HG02938 (cell line): ENCODE data around the gene IMPDH1.
"Not testable (repeated sequence)": the region's sequence is repeated elsewhere in the genome, so short reads cannot be mapped to it uniquely, and the experiment has no call there.

Experiments used
- ATAC-seq: cut with Tn5 transposase; IDR thresholded peaks from one replicate; pipeline ENCODE4 v1.9.1; 2021; ENCODE audit warnings: mild to moderate bottlenecking, moderate library complexity; ENCODE audit not compliant: unreplicated experiment

Gene IMPDH1

GRCh38 chr7:128409596-128410450 lies at the start of gene IMPDH1:
Gene IMPDH1, minus strand, starts transcription at chr7:128409982. Its CDS starts 81 bp downstream, at chr7:128409901.
- ATAC-seq, result peak; percentile 65

GRCh38 chr7:128459394-128459878 lies 49.7 kb upstream of the IMPDH1 start:
- ATAC-seq, result peak; percentile 26

DNA sequence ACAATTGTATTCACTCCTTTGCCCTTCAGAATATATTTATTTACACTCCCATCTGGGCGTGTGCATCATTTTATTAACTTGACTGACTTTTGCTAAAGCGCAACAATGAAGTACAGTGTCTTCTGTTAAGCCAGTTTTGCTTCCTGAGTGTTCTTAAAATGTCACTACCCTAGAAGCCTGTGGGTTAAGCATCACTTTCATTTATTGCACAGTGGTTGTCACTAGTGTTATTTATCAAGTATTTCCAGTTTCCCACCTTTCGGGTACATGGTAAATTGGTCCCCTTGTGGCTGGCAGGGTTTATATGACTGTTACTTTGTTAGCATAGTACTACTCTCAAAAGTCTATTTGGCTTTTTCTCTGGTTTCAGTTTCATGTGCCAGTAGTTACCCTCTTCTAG lies 49.2 kb upstream of the IMPDH1 start:
- peak; percentile 30 for ATAC-seq

- ATAC-seq, result not testable (repeated sequence)
These were observed 47.6 kb upstream of the IMPDH1 start for GRCh38 chr7:128457385-128457784.

GRCh38 chr7:128456255-128456725 lies 46.5 kb upstream of the IMPDH1 start:
- ATAC-seq, result peak; percentile 16

- ATAC-seq, result peak; percentile 77
These were observed 45.9 kb upstream of the IMPDH1 start, which contains the start of gene HILPDA for GRCh38 chr7:128455543-128456254. Gene HILPDA, plus strand, starts transcription at chr7:128455878. Its CDS starts 1,391 bp downstream, at chr7:128457269.

GRCh38 chr7:128454808-128455542 lies 45.2 kb upstream of the IMPDH1 start:
- ATAC-seq, result no peak

DNA sequence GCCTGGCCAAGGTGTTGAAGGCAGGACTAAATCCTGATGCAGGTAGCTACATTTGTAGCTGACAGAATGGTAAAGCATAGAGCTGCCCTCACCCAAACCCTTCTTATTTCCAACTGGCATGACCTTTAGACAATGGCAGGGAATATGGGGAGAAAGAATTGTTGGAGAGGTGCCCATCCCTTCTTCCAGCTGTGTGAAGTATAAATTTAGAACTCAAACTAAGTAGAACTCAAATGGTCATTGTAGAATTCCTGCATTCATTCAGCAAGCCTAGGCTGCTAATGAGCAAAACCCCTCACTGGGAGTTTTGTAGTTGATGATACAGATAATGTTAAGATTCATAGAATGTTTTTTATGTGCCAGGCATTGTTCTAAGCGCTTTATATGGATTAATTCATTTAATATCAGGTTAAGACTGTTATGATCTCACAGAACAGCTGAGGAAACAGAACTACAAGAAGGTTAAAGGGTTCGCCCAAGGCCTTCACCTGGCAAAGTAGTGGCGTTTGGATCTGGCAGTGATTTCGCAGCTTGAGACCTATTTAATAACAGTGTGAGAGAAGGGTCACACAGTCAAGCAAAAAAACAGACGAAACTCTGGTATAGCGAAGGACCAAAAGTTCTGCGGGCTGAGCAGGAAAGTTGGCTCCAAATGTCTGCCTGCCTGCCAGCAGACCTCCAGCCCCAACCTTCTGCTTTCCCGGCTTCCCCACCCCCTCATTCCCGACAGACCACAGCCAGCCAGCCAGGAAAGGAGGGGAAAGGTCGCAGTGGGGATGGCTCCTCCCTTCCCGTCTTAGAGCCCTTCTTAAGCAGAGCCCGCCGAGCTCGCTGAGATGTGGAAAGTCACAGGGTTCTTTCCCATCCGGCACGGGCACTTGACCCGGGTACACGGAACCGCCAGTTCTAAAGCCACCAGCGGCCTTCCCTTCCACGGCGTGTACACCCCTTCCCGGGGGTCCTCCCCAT lies 44.3 kb upstream of the IMPDH1 start:
- ATAC-seq, result no peak

DNA sequence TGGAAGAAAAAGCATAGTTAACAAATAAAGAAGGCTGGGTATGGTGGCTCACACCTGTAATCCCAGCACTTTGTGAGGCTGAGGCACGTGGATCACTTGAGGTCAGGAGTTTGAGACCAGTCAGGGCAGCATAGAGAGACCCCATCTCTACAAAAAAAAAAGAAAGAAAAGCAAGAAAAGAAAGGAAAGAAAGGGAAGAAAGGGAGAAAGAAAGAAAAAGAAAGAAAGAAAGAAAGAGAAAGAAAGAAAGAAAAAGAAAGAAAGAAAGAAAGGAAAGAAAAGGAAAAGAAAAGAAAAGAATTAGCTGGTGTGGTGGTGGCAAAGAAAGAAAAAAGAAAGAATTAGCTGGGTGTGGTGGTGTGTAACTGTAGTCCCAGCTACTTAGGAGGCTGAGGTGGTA lies 42.8 kb upstream of the IMPDH1 start:
- ATAC-seq, result no peak

DNA sequence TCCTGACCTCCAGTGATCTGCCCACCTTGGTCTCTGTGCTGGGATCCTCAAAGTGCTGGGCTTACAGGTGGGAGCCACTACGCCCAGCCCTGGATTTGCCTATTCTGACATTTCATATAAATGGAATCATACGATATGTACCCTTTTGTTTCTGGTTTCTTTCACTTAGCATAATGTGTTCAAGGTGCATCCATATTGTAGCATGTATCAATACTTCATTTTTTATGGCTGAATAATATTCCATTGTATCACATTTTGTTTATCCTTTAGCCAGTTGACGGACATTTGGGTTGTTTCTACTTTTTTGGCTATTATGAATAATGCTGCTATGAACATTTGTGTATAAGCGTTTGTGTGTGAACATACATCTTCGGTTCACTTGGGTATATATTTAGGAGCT lies 41.1 kb upstream of the IMPDH1 start:
- ATAC-seq, result no peak

DNA sequence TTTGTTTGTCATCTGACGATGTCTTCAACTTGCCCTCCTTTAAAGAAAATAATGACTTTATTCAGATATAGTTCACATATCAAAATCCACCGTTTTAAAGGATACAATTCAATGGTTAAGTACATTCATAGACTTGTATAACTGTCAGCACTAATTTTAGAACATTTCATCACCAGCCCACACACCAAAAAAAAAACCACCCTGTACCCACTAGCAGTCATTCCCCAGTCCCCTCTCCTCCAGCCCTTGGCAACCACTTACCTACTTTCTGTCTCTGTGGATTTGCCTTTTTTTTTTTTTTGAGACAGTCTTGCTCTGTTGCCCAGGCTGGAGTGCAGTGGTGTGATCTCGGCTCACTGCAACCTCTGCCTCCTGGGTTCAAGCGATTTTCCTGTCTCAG lies 40.6 kb upstream of the IMPDH1 start:
- ATAC-seq, result no peak

DNA sequence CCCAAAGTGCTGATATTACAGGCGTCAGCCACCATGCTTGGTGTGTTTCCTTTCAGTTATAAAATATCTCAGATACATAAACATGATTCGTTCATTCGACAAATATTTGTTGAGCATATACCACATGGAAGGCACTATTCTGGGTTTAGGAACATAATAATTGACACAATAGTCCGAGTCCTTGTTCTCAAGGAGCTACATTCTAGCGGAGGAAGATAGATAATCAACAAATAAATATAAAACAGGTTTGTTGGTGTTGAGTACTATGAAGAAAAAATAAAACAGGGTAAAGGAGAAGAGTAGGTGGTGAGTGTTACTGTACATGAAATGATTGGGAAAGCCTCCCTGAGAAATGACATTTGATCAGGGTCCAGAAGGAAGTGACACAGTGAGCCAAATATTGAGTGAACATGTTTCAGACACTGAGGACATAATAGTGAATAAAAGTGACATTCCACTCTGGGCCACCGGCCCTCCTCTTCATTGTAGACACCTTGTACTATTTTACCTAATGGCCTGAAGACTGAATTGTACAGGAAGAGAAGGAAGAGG lies 39.0 kb upstream of the IMPDH1 start:
- no peak for ATAC-seq

GRCh38 chr7:128447941-128448564 lies 38.3 kb upstream of the IMPDH1 start:
- ATAC-seq, result no peak

GRCh38 chr7:128446306-128446705 lies 36.5 kb upstream of the IMPDH1 start:
- ATAC-seq, result no peak

DNA sequence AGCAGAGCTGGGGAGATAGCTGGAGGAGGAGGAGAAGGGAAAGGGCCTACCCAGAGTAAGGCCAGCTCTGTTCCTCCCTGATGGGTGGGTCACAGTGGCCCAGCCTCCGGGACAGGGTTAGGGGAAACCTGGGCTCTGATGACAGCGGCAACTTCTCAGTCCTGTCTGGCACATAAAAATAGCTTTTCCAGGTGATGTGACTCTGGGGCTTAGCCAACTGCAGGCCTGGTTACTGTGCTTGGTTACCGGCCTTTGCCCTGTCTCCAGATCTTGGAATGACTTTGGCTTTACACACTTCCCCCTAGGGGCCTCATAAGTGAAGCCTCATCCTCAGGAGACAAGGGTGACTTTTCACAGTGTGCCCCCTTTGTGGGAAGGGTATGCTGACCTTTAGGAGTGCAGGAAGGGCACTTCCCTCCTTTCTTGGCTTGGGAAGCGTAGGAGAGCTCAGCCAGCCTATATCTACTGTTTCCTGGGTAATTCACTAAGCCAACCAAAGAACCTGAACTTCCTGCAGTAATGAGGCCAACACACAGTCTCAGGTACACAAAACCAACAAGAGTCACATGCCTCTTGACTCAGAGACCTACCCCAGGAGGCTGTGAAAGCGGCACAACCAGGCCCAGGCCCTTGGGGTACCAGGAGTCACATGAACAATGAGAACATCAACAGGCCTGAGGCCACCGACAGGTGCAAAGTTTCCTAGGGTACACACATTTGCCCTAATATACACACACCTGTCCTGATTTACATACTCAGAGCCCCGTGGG lies 34.2 kb upstream of the IMPDH1 start:
- ATAC-seq, result no peak

- ATAC-seq, result no peak
These were observed 32.6 kb upstream of the IMPDH1 start for GRCh38 chr7:128442356-128442755.

GRCh38 chr7:128437426-128438332 lies 27.9 kb upstream of the IMPDH1 start:
- ATAC-seq, result peak; percentile 72
